Endothelial cell of umbilical vein (primary cell): ENCODE data around the gene RBFOX1. TPM values are rescaled to one million over a fixed set of nuclear protein-coding genes. Genes with fewer than 3 reads are reported as not detected.

ENCODE experiments used
- BruUV-seq: library from RNA; stranded (reverse); fragments of 400-500 nt; replicated peaks from 2 replicates; lab custom pipeline; 2021; lab: Mats Ljungman, UMichigan
- CTCF ChIA-PET: fragments of 300-600, 350-600 bp; sonication (Branson Sonifier 250); formaldehyde crosslinking; loops from one replicate; lab custom pipeline; 2021; ENCODE audit warnings: antibody characterized with exemption, inconsistent platforms; lab: Charles Lee
- POLR2A ChIA-PET: fragments of 300-600, 350-600 bp; sonication (Branson Sonifier 250); formaldehyde crosslinking; loops from one replicate; lab custom pipeline; 2021; ENCODE audit warnings: antibody characterized with exemption, inconsistent platforms; lab: Charles Lee
- DNase-seq: peaks from one replicate; pipeline ENCODE4 v3.0.0-alpha.2; 2011; ENCODE audit warnings: low read depth, low spot score
- FAIRE-seq: peaks from 2 replicates; lab custom pipeline; 2011; peaks lifted over from hg19 to GRCh38; lab: Jason Lieb, UNC
- H2AFZ ChIP-seq: 2 replicates; pipeline ENCODE4 v1.6.0; 2012; ENCODE audit warnings: low read depth, low read length, control low read depth, inconsistent platforms
- H3K27ac ChIP-seq: 2 replicates; pipeline ENCODE4 v1.5.1; 2011; ENCODE audit warnings: low read depth, mild to moderate bottlenecking, control low read depth, low read length, moderate library complexity; ENCODE audit not compliant: insufficient read depth
- H3K27me3 ChIP-seq, 2 experiments: 2 replicates each; pipeline versions ENCODE4 v1.6.0 to v1.6.1; 2011; ENCODE audit warnings: low read length in 2 of 2, mixed read lengths in 1 of 2; ENCODE audit not compliant: control insufficient read depth in 2 of 2, insufficient read depth in 2 of 2
- H3K36me3 ChIP-seq, 2 experiments: 2 replicates in 1 of 2; 3 replicates in 1 of 2; pipeline ENCODE4 v1.5.1; 2011; ENCODE audit warnings: low read length in 2 of 2, mild to moderate bottlenecking in 1 of 2, moderate library complexity in 1 of 2; ENCODE audit not compliant: control insufficient read depth in 2 of 2, insufficient read depth in 2 of 2; ENCODE audit errors: extremely low read depth in 1 of 2
- H3K4me1 ChIP-seq: 3 replicates; pipeline ENCODE4 v1.5.1; 2011; ENCODE audit warnings: mild to moderate bottlenecking, low read length; ENCODE audit not compliant: control insufficient read depth, insufficient read depth; ENCODE audit errors: extremely low read depth
- H3K4me2 ChIP-seq: 2 replicates; pipeline ENCODE4 v1.6.1; 2011; ENCODE audit warnings: low read length, control low read depth, mixed read lengths; ENCODE audit not compliant: insufficient read depth
- H3K4me3 ChIP-seq, 3 experiments: fragments of 200-600 bp in 1 of 3; sonication (generic), shearing (Covaris generic) in 1 of 3; replicated peaks in 1 of 3; 2 replicates each; pipeline ENCODE4 v1.5.1; 2011 to 2016; ENCODE audit warnings: control low read depth in 3 of 3, low read length in 3 of 3, mild to moderate bottlenecking in 2 of 3, inconsistent platforms in 1 of 3, low read depth in 1 of 3, moderate library complexity in 1 of 3; ENCODE audit not compliant: insufficient read depth in 1 of 3
- H3K79me2 ChIP-seq: 2 replicates; pipeline ENCODE4 v1.6.0; 2012; ENCODE audit warnings: low read length, inconsistent platforms; ENCODE audit not compliant: control insufficient read depth, insufficient read depth
- H3K9ac ChIP-seq: replicated peaks from 2 replicates; pipeline ENCODE3; 2011; ENCODE audit warnings: low read length, control low read depth; ENCODE audit not compliant: insufficient read depth; ENCODE audit errors: extremely low read depth
- H3K9me1 ChIP-seq: replicated peaks from 3 replicates; pipeline ENCODE4 v1.6.0; 2011; ENCODE audit warnings: mild to moderate bottlenecking, low read length; ENCODE audit not compliant: control insufficient read depth, insufficient read depth; ENCODE audit errors: extremely low read depth
- H3K9me3 ChIP-seq: replicated peaks from 2 replicates; pipeline ENCODE4 v1.5.1; 2012; ENCODE audit warnings: low read length, inconsistent platforms; ENCODE audit not compliant: control insufficient read depth, insufficient read depth
- H4K20me1 ChIP-seq: replicated peaks from 2 replicates; pipeline ENCODE3; 2011; ENCODE audit warnings: mild to moderate bottlenecking, low read length; ENCODE audit not compliant: control insufficient read depth, insufficient read depth; ENCODE audit errors: extremely low read depth
- EZH2 ChIP-seq: IDR thresholded peaks from 2 replicates; pipeline ENCODE4 v1.6.1; 2012; ENCODE audit warnings: borderline replicate concordance, low read depth, mild to moderate bottlenecking, moderate library complexity, low read length, inconsistent platforms; ENCODE audit not compliant: severe bottlenecking
- FOS ChIP-seq: IDR thresholded peaks from 2 replicates; pipeline ENCODE4 v1.6.1; 2011; ENCODE audit warnings: mild to moderate bottlenecking, low read length, moderate library complexity, borderline replicate concordance; ENCODE audit not compliant: insufficient read depth
- GATA2 ChIP-seq: IDR thresholded peaks from 2 replicates; pipeline ENCODE4 v1.7.0; 2011; ENCODE audit warnings: low read depth, mild to moderate bottlenecking, moderate library complexity, mixed read lengths, low read length; ENCODE audit not compliant: insufficient read length, insufficient read depth
- JUN ChIP-seq: IDR thresholded peaks from 2 replicates; pipeline ENCODE4 v1.6.1; 2011; ENCODE audit warnings: borderline replicate concordance, low read depth; ENCODE audit not compliant: insufficient read length, insufficient read depth
- MYC ChIP-seq: IDR thresholded peaks from one replicate; pipeline ENCODE4 v1.6.1; 2011; ENCODE audit warnings: mild to moderate bottlenecking, low read depth, low read length
- POLR2A ChIP-seq: IDR thresholded peaks from 2 replicates; pipeline ENCODE4 v1.6.1; 2012; ENCODE audit warnings: low read depth, mild to moderate bottlenecking, control low read depth, low read length
- POLR2AphosphoS5 ChIP-seq: IDR thresholded peaks from 2 replicates; pipeline ENCODE4 v1.6.1; 2012; ENCODE audit warnings: low read depth, mild to moderate bottlenecking, control low read depth, low read length, moderate library complexity; ENCODE audit not compliant: insufficient read depth
- dilution Hi-C: fragments of 300-500 bp; cut with MboI; formaldehyde crosslinking; loops from one replicate; pipeline ENCODE4 v1.15.0; 2019; ENCODE audit warnings: low sequenced_read_pairs; ENCODE audit not compliant: extremely low pct_ligation_motif_present
- intact Hi-C: fragments of 100-400 bp; cut with micrococcal nuclease; formaldehyde crosslinking; loops from one replicate; pipeline ENCODE4 v1.10.0; 2022
- polyA plus RNA-seq, 4 experiments: library from polyadenylated mRNA; depleted of rRNA in 3 of 4; stranded (reverse) in 3 of 4; unstranded in 1 of 4; fragments of >200 nt; gene quantifications; 2 replicates each; pipeline versions ENCODE4 v1.2.1 to v1.2.3, GENCODE V29; 2011 to 2012; ENCODE audit warnings: missing spikeins in 1 of 4
- total RNA-seq: library from RNA; stranded (reverse); gene quantifications from 2 replicates; pipeline ENCODE4 v1.2.3, GENCODE V29; 2021
- TF ChIP-seq, protein P1 (sequence below), 2 donors: IDR thresholded peaks; 1 replicate in 1 of 2; 2 replicates in 1 of 2; pipeline ENCODE4 v1.5.1; 2011; ENCODE audit warnings: low read length in 2 of 2, mild to moderate bottlenecking in 2 of 2, moderate library complexity in 2 of 2, control low read depth in 1 of 2, inconsistent platforms in 1 of 2, low read depth in 1 of 2; ENCODE audit not compliant: insufficient read depth in 1 of 2; ENCODE audit errors: extremely low read depth in 1 of 2
- TF ChIP-seq, protein P2 (sequence below): IDR thresholded peaks from 2 replicates; pipeline ENCODE4 v1.6.1; 2011; ENCODE audit not compliant: insufficient read depth, insufficient read length

RBFOX1 gene
- total and polyA plus RNA-seq, 2 donors (not counting 3 experiments of a cell fraction or from before 2014, with no cell fraction given): not detected

DNA sequence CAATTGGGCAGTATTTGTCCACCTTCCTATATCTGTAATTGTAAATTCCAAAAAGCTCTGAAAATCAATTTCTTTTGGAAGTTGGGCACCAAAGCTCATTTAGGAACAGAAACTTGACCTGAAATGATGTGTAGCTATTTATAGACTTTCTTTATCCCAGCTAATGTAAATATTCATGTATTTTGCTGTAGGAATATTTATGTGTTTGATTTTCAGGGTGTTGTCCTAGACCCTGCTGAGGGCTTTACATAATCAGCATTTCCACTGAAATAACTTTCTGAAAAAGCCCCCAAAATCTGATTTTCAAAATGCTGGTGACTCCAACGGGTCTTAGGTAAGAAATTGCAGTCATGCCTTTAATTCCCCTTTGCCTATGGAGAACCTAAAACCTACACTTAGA is 4.1 kb downstream of the RBFOX1 start:
- dilution Hi-C loops: no loop called here
- Histone ChIP-seq H3K36me3 (no peaks in the 10 kb centered on the region), H3K79me2 (no peaks in the 10 kb centered on the region), H4K20me1 (no peaks in the 10 kb centered on the region), H3K9me3 (peaks cover 11% of the 10 kb centered on the region), H3K9me1 (no peaks in the 10 kb centered on the region), H3K4me2 (no peak overlapping the region), H3K4me3 (no peak overlapping the region), H3K27ac (no peak overlapping the region), H3K4me1 (no peaks in the 10 kb centered on the region), H2AFZ (no peak overlapping the region), H3K9ac (no peak overlapping the region), H3K27me3 (no peaks in the 10 kb centered on the region)
- intact Hi-C loops: no loop called here
- no peak for FAIRE-seq
- POLR2A ChIA-PET: no interaction called here
- CTCF ChIA-PET: interaction anchor here (0.7 kb wide), 1 partner anchor 27 kb away, joined by 3 read pairs; no protein-coding TSS in a partner anchor
- no TSS peak for BruUV-seq
- TF ChIP-seq EZH2 (no peak), POLR2AphosphoS5 (no peak), POLR2A (no peak), FOS (no peak), MYC (no peak), JUN (no peak), GATA2 (no peak)
- TF ChIP-seq, protein P1, sequence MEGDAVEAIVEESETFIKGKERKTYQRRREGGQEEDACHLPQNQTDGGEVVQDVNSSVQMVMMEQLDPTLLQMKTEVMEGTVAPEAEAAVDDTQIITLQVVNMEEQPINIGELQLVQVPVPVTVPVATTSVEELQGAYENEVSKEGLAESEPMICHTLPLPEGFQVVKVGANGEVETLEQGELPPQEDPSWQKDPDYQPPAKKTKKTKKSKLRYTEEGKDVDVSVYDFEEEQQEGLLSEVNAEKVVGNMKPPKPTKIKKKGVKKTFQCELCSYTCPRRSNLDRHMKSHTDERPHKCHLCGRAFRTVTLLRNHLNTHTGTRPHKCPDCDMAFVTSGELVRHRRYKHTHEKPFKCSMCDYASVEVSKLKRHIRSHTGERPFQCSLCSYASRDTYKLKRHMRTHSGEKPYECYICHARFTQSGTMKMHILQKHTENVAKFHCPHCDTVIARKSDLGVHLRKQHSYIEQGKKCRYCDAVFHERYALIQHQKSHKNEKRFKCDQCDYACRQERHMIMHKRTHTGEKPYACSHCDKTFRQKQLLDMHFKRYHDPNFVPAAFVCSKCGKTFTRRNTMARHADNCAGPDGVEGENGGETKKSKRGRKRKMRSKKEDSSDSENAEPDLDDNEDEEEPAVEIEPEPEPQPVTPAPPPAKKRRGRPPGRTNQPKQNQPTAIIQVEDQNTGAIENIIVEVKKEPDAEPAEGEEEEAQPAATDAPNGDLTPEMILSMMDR (IDR thresholded peaks at IDR 0.05; ENCODE audit: extremely low read depth in 1 of 2, insufficient read depth in 1 of 2, low read depth in 1 of 2, low read length in 2 of 2): no peak
- TF ChIP-seq, protein P2, sequence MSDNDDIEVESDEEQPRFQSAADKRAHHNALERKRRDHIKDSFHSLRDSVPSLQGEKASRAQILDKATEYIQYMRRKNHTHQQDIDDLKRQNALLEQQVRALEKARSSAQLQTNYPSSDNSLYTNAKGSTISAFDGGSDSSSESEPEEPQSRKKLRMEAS: no peak
- DNase-seq: no peak
